ENCODE measurements around the gene ZNF750.

The ZNF750 gene

DNA sequence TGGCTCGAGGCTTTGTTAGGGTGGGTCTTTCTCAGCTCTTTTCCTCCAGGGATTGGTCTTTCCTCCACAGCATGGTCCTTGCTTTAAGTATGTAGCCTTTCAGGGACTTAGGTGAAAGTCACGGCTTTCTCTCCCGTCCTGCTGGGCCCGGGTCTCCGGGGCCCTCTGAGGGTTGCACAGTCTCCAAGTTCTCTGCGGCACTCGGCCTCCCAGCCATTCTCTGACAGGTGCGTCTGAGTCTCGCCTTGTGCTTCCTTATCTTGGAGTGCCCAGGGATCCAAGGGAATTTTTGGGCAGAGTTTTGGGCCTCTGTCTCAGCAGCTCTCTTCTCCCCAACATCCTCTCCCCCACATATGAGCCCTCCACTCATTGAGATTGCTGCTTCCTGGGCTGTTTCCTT lies 36.6 kb downstream of the ZNF750 start:
- no peak overlapping the region for H3K27ac ChIP-seq (ENCODE audit: low read length)

DNA sequence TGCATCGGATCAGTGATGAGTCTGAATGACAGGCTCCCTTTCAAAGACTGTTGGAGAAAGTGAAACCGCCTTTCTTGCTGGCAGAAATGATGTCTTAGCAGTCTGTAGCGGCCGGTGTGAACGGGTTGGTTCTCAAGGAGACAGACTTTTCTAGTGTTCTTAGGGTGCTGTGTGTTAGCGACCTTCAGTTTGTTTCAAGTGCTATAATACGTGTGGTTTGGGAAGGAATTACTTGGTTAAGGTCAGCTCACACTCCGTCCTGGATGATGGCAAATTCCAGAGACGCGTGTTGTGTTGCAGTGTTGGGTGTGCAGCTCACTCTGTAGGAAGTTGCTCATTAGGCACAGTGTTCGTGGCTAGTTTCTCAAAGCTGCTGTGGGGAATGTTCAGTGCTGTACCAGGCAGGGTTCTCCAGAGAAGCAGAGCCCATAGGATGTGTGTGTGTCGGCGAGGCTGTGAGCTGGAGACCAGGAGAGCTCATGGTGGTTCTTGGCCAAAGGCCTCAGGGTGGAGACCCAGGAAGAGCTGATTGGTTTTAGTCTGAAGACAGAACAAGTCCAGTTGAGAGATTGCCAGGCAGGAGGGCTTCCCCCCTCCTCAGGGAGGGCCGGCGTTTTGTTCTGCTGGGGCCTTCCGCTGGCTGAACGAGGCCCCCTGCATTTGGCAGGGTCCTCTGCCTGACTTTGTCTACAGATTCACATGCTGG lies 37.6 kb downstream of the ZNF750 start:
- Histone ChIP-seq H3K9me2 (replicated peaks; ENCODE audit: insufficient read depth, low read length) (no peaks in the 10 kb centered on the region), H3K4me2 (ENCODE audit: low read depth, low read length) (no peak overlapping the region), H3F3A (ENCODE audit: insufficient read depth, low read length) (no peaks in the 10 kb centered on the region), H3K4me1 (ENCODE audit: low read length) (no peaks in the 10 kb centered on the region), H3K9me3 (replicated peaks; ENCODE audit: insufficient read depth, low read length) (no peaks in the 10 kb centered on the region), H3K27me3 (replicated peaks; ENCODE audit: insufficient read depth, low read length) (no peaks in the 10 kb centered on the region), H2AFZ (ENCODE audit: low read length) (no peak overlapping the region), H3K27ac (ENCODE audit: low read length) (no peak overlapping the region), H3K36me3 (replicated peaks; ENCODE audit: insufficient read depth, low read length) (no peaks in the 10 kb centered on the region), H3K79me2 (ENCODE audit: low read length) (peaks cover 26% of the 10 kb centered on the region), H3K9ac (ENCODE audit: low read length) (no peak overlapping the region), H4K20me1 (ENCODE audit: insufficient read depth, low read length) (no peaks in the 10 kb centered on the region), H3K4me3 (ENCODE audit: low read length) (no peak overlapping the region)
- TF ChIP-seq, protein P1, sequence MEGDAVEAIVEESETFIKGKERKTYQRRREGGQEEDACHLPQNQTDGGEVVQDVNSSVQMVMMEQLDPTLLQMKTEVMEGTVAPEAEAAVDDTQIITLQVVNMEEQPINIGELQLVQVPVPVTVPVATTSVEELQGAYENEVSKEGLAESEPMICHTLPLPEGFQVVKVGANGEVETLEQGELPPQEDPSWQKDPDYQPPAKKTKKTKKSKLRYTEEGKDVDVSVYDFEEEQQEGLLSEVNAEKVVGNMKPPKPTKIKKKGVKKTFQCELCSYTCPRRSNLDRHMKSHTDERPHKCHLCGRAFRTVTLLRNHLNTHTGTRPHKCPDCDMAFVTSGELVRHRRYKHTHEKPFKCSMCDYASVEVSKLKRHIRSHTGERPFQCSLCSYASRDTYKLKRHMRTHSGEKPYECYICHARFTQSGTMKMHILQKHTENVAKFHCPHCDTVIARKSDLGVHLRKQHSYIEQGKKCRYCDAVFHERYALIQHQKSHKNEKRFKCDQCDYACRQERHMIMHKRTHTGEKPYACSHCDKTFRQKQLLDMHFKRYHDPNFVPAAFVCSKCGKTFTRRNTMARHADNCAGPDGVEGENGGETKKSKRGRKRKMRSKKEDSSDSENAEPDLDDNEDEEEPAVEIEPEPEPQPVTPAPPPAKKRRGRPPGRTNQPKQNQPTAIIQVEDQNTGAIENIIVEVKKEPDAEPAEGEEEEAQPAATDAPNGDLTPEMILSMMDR (IDR thresholded peaks at IDR 0.05; ENCODE audit: low read length) = no peak
- no peak for TF ChIP-seq EZH2phosphoT487 (IDR thresholded peaks at IDR 0.05; ENCODE audit: low read length)
- no peak for DNase-seq

More for the DNA sequence above, 36.6 kb downstream of the ZNF750 start:
- Histone ChIP-seq H3K4me3 (ENCODE audit: low read length) (no peak overlapping the region), H2AFZ (ENCODE audit: low read length) (no peak overlapping the region), H4K20me1 (ENCODE audit: insufficient read depth, low read length) (no peaks in the 10 kb centered on the region), H3K27me3 (replicated peaks; ENCODE audit: insufficient read depth, low read length) (no peaks in the 10 kb centered on the region), H3F3A (ENCODE audit: insufficient read depth, low read length) (no peaks in the 10 kb centered on the region), H3K4me1 (ENCODE audit: low read length) (no peaks in the 10 kb centered on the region), H3K9ac (ENCODE audit: low read length) (no peak overlapping the region), H3K79me2 (ENCODE audit: low read length) (peaks cover 26% of the 10 kb centered on the region), H3K36me3 (replicated peaks; ENCODE audit: insufficient read depth, low read length) (no peaks in the 10 kb centered on the region), H3K9me2 (replicated peaks; ENCODE audit: insufficient read depth, low read length) (no peaks in the 10 kb centered on the region), H3K9me3 (replicated peaks; ENCODE audit: insufficient read depth, low read length) (no peaks in the 10 kb centered on the region), H3K4me2 (ENCODE audit: low read depth, low read length) (no peak overlapping the region)
- DNase-seq = no peak
- TF ChIP-seq, protein P1 (IDR thresholded peaks at IDR 0.05; ENCODE audit: low read length) = no peak
- TF ChIP-seq EZH2 (optimal IDR thresholded peaks at IDR 0.05; ENCODE audit: low read depth, low read length) (no peak), EZH2phosphoT487 (IDR thresholded peaks at IDR 0.05; ENCODE audit: low read length) (no peak)

DNA sequence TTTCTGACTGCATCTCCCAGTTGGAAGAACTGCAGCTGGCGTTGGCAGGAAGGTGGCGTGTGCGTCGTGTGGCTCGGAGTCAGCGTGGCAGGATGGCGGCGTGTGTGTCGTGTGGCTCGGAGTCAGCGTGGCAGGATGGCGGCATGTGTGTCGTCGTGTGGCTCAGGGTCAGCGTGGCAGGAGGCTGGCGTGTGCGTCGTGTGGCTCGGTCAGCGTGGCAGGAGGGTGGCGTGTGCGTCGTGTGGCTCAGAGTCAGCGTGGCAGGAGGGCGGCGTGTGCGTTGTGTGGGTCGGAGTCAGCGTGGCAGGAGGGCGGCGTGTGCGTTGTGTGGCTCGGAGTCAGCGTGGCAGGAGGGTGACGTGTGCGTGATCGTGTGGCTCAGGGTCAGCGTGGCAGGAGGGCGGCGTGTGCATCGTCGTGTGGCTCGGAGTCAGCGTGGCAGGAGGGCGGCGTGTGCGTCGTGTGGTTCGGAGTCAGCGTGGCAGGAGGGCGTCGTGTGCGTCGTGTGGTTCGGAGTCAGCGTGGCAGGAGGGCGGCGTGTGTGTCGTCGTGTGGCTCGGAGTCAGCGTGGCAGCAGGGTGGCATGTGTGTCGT lies 38.3 kb downstream of the ZNF750 start:
- Histone ChIP-seq H3K79me2 (ENCODE audit: low read length) (peaks cover 29% of the 10 kb centered on the region), H4K20me1 (ENCODE audit: insufficient read depth, low read length) (no peaks in the 10 kb centered on the region), H3K9me3 (replicated peaks; ENCODE audit: insufficient read depth, low read length) (no peaks in the 10 kb centered on the region), H3K36me3 (replicated peaks; ENCODE audit: insufficient read depth, low read length) (no peaks in the 10 kb centered on the region), H2AFZ (ENCODE audit: low read length) (no peak overlapping the region), H3K4me3 (ENCODE audit: low read length) (no peak overlapping the region), H3K27ac (ENCODE audit: low read length) (no peak overlapping the region), H3K27me3 (replicated peaks; ENCODE audit: insufficient read depth, low read length) (no peaks in the 10 kb centered on the region), H3K4me2 (ENCODE audit: low read depth, low read length) (no peak overlapping the region), H3K4me1 (ENCODE audit: low read length) (no peaks in the 10 kb centered on the region), H3K9ac (ENCODE audit: low read length) (no peak overlapping the region), H3F3A (ENCODE audit: insufficient read depth, low read length) (no peaks in the 10 kb centered on the region), H3K9me2 (replicated peaks; ENCODE audit: insufficient read depth, low read length) (no peaks in the 10 kb centered on the region)
- no peak for DNase-seq
- TF ChIP-seq EZH2phosphoT487 (IDR thresholded peaks at IDR 0.05; ENCODE audit: low read length) = no peak
- TF ChIP-seq EZH2 (optimal IDR thresholded peaks at IDR 0.05; ENCODE audit: low read depth, low read length) = no peak
- TF ChIP-seq, protein P1 (IDR thresholded peaks at IDR 0.05; ENCODE audit: low read length) = no peak

Measured in MM.1S (cell line).